Choroid plexus epithelial cell (primary cell): ENCODE measurements around the gene GALNT12.

Experiments
- DNase-seq: peaks from one replicate; pipeline ENCODE4 v3.0.0-alpha.2; 2010; ENCODE audit warnings: low read depth
- H3K4me3 ChIP-seq: 2 replicates; pipeline ENCODE4 v1.5.1; 2011; ENCODE audit warnings: low read depth, mild to moderate bottlenecking, control low read depth, low read length, moderate library complexity
- TF ChIP-seq, protein P1 (sequence below): conservative IDR thresholded peaks from 2 replicates; pipeline ENCODE4 v1.5.1; 2011; ENCODE audit warnings: low read depth, mild to moderate bottlenecking, control low read depth, inconsistent platforms, low read length, moderate library complexity

Gene GALNT12

DNA sequence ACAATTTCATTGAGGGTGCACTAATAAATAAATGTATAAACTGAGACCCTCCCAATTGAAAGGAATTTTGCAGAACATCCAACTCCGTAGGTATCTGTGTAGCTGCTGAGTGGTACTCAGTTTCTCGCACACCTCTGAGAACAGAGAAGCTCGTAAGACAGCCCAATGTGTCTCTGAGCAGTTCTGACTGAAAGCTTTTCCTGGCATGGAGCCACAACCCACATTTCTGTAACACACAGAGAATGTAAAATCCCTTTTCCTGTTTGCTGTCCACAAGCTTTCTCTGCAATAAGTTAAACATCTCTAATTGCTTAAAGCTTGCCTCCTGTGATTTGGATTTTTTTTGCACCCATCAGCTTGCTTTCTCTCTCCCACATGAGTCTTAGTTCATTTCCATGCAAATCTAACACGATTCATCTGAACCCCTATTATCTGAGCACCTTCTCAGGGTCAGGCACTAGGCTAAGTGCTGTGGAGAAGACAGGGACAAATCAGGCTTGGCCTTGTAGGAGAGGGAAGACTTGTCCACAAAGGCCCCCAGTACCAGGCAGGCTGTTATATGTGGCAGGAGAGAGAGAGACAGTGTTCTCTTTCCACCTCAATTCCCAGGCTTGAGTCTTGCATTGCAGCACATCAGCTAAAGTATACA is 92.1 kb downstream of the GALNT12 start:
- DNase-seq, result peak; percentile 93
- TF ChIP-seq, protein P1, sequence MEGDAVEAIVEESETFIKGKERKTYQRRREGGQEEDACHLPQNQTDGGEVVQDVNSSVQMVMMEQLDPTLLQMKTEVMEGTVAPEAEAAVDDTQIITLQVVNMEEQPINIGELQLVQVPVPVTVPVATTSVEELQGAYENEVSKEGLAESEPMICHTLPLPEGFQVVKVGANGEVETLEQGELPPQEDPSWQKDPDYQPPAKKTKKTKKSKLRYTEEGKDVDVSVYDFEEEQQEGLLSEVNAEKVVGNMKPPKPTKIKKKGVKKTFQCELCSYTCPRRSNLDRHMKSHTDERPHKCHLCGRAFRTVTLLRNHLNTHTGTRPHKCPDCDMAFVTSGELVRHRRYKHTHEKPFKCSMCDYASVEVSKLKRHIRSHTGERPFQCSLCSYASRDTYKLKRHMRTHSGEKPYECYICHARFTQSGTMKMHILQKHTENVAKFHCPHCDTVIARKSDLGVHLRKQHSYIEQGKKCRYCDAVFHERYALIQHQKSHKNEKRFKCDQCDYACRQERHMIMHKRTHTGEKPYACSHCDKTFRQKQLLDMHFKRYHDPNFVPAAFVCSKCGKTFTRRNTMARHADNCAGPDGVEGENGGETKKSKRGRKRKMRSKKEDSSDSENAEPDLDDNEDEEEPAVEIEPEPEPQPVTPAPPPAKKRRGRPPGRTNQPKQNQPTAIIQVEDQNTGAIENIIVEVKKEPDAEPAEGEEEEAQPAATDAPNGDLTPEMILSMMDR, result no peak
- no peak overlapping the region for H3K4me3 ChIP-seq
